B cell (primary cell): ENCODE results near the gene ARHGAP4. TPM values are rescaled to one million over a fixed set of nuclear protein-coding genes. Genes with fewer than 3 reads are reported as not detected.

Experiments used
- ATAC-seq: fragments of 200-7000 bp; cut with Tn5 transposase; one replicate; pipeline ENCODE4 v1.10.0; 2021; ENCODE audit warnings: low read depth, mild to moderate bottlenecking, moderate number of reproducible peaks, moderate library complexity
- CTCF ChIA-PET: fragments of 350-600 bp; sonication (Branson Sonifier 250); formaldehyde crosslinking; loops from one replicate; lab custom pipeline; 2021; ENCODE audit warnings: antibody characterized with exemption, inconsistent platforms; lab: Charles Lee
- POLR2A ChIA-PET: fragments of 350-600 bp; sonication (Branson Sonifier 250); formaldehyde crosslinking; loops from one replicate; lab custom pipeline; 2021; ENCODE audit warnings: antibody characterized with exemption; lab: Charles Lee
- DNase-seq: peaks from one replicate; pipeline ENCODE4 v3.0.0; 2013
- H2AFZ ChIP-seq: 2 replicates; pipeline ENCODE4 v1.6.1; 2012; ENCODE audit warnings: mild to moderate bottlenecking, low read depth, low read length; ENCODE audit not compliant: insufficient read depth, poor library complexity, severe bottlenecking
- H3K27ac ChIP-seq, 2 donors: 1 replicate in 1 of 2; 2 replicates in 1 of 2; pipeline ENCODE4 v1.5.1; 2012 to 2013; ENCODE audit warnings: low read length in 2 of 2, mild to moderate bottlenecking in 2 of 2, moderate library complexity in 1 of 2
- H3K27me3 ChIP-seq, 4 experiments: fragments of 200-600 bp in 1 of 4; sonication (generic) in 1 of 4; replicated peaks in 1 of 4; 1 replicate in 2 of 4; 2 replicates in 2 of 4; pipeline versions ENCODE4 v1.6.1 to v1.7.0; 2013 to 2016; ENCODE audit warnings: low read length in 3 of 4, mild to moderate bottlenecking in 2 of 4, mixed read lengths in 1 of 4, moderate library complexity in 1 of 4; ENCODE audit not compliant: insufficient read depth in 4 of 4, control insufficient read depth in 3 of 4; ENCODE audit errors: control extremely low read depth in 1 of 4
- H3K36me3 ChIP-seq, 2 experiments: replicated peaks in 1 of 2; 1 replicate in 1 of 2; 2 replicates in 1 of 2; pipeline versions ENCODE4 v1.6.1 to v1.7.1; 2013; ENCODE audit warnings: low read length in 1 of 2; ENCODE audit not compliant: insufficient read depth in 2 of 2, control insufficient read depth in 1 of 2; ENCODE audit errors: control extremely low read depth in 1 of 2, extremely low read depth in 1 of 2
- H3K4me1 ChIP-seq, 2 donors: fragments of 200-600 bp in 1 of 2; sonication (generic) in 1 of 2; 1 replicate in 1 of 2; 2 replicates in 1 of 2; pipeline versions ENCODE4 v1.5.1 to v1.6.1; 2013 to 2017; ENCODE audit warnings: low read length in 2 of 2; ENCODE audit not compliant: control insufficient read depth in 2 of 2, insufficient read depth in 2 of 2
- H3K4me2 ChIP-seq: replicated peaks from 2 replicates; pipeline ENCODE3; 2012; ENCODE audit warnings: mild to moderate bottlenecking, low read depth, low read length; ENCODE audit not compliant: poor library complexity, severe bottlenecking
- H3K4me3 ChIP-seq, 5 experiments: fragments of 200-600 bp in 1 of 5; sonication (generic) in 1 of 5; 1 replicate in 3 of 5; 2 replicates in 2 of 5; pipeline versions ENCODE4 v1.5.1 to v1.7.0; 2011 to 2016; ENCODE audit warnings: low read length in 4 of 5, mild to moderate bottlenecking in 4 of 5, low read depth in 2 of 5, control low read depth in 1 of 5, moderate library complexity in 1 of 5; ENCODE audit not compliant: insufficient read depth in 1 of 5; ENCODE audit errors: control extremely low read depth in 1 of 5, extremely low read depth in 1 of 5
- H3K79me2 ChIP-seq: fragments of 200-600 bp; sonication (generic); one replicate; pipeline ENCODE4 v1.6.0; 2016; ENCODE audit warnings: low read length; ENCODE audit not compliant: control insufficient read depth, insufficient read depth
- H3K9ac ChIP-seq: fragments of 200-600 bp; sonication (generic); 2 replicates; pipeline ENCODE4 v1.6.1; 2017; ENCODE audit warnings: mild to moderate bottlenecking, low read length, moderate library complexity
- H3K9me3 ChIP-seq, 3 donors: one replicate each; pipeline versions ENCODE4 v1.6.1 to v1.7.1; 2013; ENCODE audit warnings: low read length in 2 of 3; ENCODE audit not compliant: control insufficient read depth in 2 of 3, insufficient read depth in 1 of 3; ENCODE audit errors: control extremely low read depth in 1 of 3
- H4K20me1 ChIP-seq: 2 replicates; pipeline ENCODE4 v1.6.0; 2012; ENCODE audit warnings: mild to moderate bottlenecking, low read length; ENCODE audit not compliant: insufficient read depth, control insufficient read depth, poor library complexity, severe bottlenecking
- H3K27ac Mint-ChIP-seq: one replicate; pipeline ENCODE4 v1.8.0; 2021; ENCODE audit warnings: mixed read lengths
- H3K27me3 Mint-ChIP-seq: one replicate; pipeline ENCODE4 v1.8.0; 2021; ENCODE audit warnings: mixed read lengths
- H3K4me1 Mint-ChIP-seq: one replicate; pipeline ENCODE4 v1.8.0; 2021; ENCODE audit warnings: mixed read lengths
- H3K4me3 Mint-ChIP-seq: one replicate; pipeline ENCODE4 v1.8.0; 2021; ENCODE audit warnings: mixed read lengths
- H3K9me3 Mint-ChIP-seq: one replicate; pipeline ENCODE4 v1.8.0; 2022; ENCODE audit warnings: mixed read lengths; ENCODE audit not compliant: insufficient read depth
- CTCF ChIP-seq: fragments of 200-600 bp; IDR thresholded peaks from one replicate; pipeline ENCODE4 v1.8.0; 2022; ENCODE audit warnings: antibody characterized with exemption, mild to moderate bottlenecking
- EZH2 ChIP-seq: IDR thresholded peaks from 2 replicates; pipeline ENCODE4 v1.6.1; 2012; ENCODE audit warnings: borderline replicate concordance, low read depth, mild to moderate bottlenecking, moderate library complexity, low read length; ENCODE audit not compliant: insufficient read depth, poor library complexity, severe bottlenecking
- WGBS: methylation state at CpG from one replicate; pipeline ENCODE4 v1.1.5; 2013; ENCODE audit warnings: missing lambda C conversion rate; ENCODE audit not compliant: insufficient coverage; 5-methylcytosine and 5-hydroxymethylcytosine counted together
- intact Hi-C: fragments of 100-400 bp; cut with micrococcal nuclease; formaldehyde crosslinking; loops from one replicate; pipeline ENCODE4 v1.10.0; 2022
- polyA plus RNA-seq: library from polyadenylated mRNA; depleted of rRNA; stranded (reverse); fragments of >200 nt; gene quantifications from 2 replicates; pipeline ENCODE4 v1.2.3, GENCODE V29; 2012
- total RNA-seq, 2 donors: library from RNA; stranded (reverse); fragments of 120-200 nt in 1 of 2; gene quantifications; 1 replicate in 1 of 2; 2 replicates in 1 of 2; pipeline versions ENCODE4 v1.2.3 to v1.2.4, GENCODE V29; 2013 to 2022

The ARHGAP4 gene
- total and polyA plus RNA-seq, 2 donors (not counting 1 experiment from before 2014, with no cell fraction given), result 242 to 711 TPM

- Histone ChIP-seq H3K4me1 (peaks cover 24 to 27% of the 10 kb centered on the region in 2 donors), H3K27me3 (no peaks in the 10 kb centered on the region), H3K27ac (no peak overlapping the region), H3K9me3 (no peaks in the 10 kb centered on the region), H3K79me2 (no peaks in the 10 kb centered on the region), H3K9ac (no peak overlapping the region), H2AFZ (no peak overlapping the region), H3K4me2 (no peak overlapping the region), H4K20me1 (no peaks in the 10 kb centered on the region), H3K36me3 (no peaks in the 10 kb centered on the region), H3K4me3 (no peak overlapping the region)
- intact Hi-C loops, result no loop called here
- CTCF ChIA-PET, result no interaction called here
- H3K27me3 Mint-ChIP-seq, result no peaks in the 10 kb centered on the region
- no peaks in the 10 kb centered on the region for H3K9me3 Mint-ChIP-seq
- no peak overlapping the region for H3K27ac Mint-ChIP-seq
- no peak for ATAC-seq
- H3K4me3 Mint-ChIP-seq, result no peak overlapping the region
- H3K4me1 Mint-ChIP-seq, result peaks cover 29% of the 10 kb centered on the region
- POLR2A ChIA-PET, result no interaction called here
- TF ChIP-seq CTCF (no peak), EZH2 (no peak)
- no peak for DNase-seq
Measured at GRCh38 chrX:153897899-153898298, 28.2 kb downstream of the ARHGAP4 start.

DNA sequence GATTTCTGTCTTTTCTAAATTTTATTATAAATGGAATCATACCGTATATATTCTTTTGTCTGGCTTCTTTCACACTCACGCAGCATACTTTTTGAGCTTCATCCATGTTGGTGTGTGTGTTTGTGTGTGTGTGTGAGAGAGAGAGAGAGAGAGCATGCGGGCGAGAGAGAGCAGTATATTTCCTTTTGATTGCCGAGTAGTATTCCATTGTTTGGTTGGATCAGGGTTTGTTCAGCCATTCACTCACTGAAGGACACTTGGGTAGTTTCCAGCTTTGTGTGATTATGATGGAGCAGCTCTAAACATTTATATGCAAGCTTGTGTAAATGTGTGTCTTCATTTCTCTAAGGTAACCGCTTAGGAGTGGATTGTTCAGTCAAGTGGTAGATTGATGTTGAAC is 36.9 kb downstream of the ARHGAP4 start:
- Histone ChIP-seq H3K9ac (no peak overlapping the region), H3K27me3 (peaks cover 0 to 12% (median 5%) of the 10 kb centered on the region in 4 experiments), H3K4me3 (no peak overlapping the region), H3K4me2 (peak overlapping the region; percentile 37), H3K4me1 (peaks cover 40 to 44% of the 10 kb centered on the region in 2 donors), H3K9me3 (peaks cover 0 to 3% (median 0%) of the 10 kb centered on the region in 3 donors), H3K36me3 (no peaks in the 10 kb centered on the region), H3K79me2 (no peaks in the 10 kb centered on the region), H3K27ac (no peak overlapping the region), H2AFZ (no peak overlapping the region), H4K20me1 (no peaks in the 10 kb centered on the region)
- H3K27ac Mint-ChIP-seq, result no peak overlapping the region
- no peak for ATAC-seq
- peaks cover 3% of the 10 kb centered on the region for H3K27me3 Mint-ChIP-seq
- no peak for TF ChIP-seq CTCF
- no peak for TF ChIP-seq EZH2
- CTCF ChIA-PET, result no interaction called here
- 100% methylated on average over 2 of the region's 6 CpGs for WGBS
- H3K4me3 Mint-ChIP-seq, result no peak overlapping the region
- intact Hi-C loops, result loop anchor here (5.0 kb wide), 1 partner anchor 38 kb away; the partner anchor contains the start of gene ARHGAP4
- no peak for DNase-seq
- POLR2A ChIA-PET, result interaction anchor here (1.1 kb wide), 1 partner anchor 39 kb away, joined by 3 read pairs; no protein-coding TSS in a partner anchor
- no peaks in the 10 kb centered on the region for H3K9me3 Mint-ChIP-seq
- peaks cover 24% of the 10 kb centered on the region for H3K4me1 Mint-ChIP-seq
